ENCODE measurements around the gene TOP2A.

TOP2A gene

DNA sequence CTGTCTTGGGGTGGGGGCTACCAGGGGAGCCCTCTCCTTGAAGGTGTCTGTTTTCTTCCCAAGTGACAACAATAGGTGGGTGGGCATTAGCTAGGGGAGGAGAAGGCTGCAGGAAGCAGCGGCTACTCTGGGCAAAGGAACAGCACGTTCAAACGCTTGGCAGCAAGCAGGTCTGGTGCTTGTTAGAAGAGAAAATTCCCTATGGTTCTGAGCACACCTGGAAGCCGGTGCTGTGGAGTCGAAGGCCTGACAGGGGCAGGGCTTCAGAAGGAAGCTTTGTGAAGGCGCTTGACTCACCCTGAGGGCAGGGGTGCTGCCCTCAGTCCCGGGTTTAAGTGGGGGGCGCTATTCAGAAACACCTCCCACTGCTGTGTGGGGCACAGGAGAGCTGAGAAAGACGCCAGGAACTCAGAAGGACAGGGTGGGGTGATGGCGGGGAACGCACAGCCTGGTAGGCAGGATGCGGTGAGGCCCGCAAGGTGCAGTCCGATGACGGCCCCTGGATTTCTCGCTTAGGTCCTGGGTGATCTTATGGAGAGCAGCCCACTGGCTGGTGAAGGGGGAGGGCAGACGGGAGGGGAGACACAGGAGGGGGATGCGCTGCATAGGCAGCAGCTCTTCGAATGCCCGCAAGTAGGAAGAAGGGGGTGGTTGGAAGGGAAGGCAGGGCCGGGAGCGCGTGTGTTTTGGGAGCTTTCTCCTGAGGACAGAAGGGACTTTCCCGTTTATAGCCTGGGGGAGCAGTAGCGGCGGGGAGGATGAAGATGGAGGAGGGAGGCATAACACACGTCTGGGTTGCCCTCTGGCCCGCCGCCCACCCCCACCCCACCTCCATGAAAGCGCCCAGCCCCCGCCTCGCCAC lies 56.4 kb downstream of the TOP2A start:
- no peak for DNase-seq (ENCODE audit: low spot score)

DNA sequence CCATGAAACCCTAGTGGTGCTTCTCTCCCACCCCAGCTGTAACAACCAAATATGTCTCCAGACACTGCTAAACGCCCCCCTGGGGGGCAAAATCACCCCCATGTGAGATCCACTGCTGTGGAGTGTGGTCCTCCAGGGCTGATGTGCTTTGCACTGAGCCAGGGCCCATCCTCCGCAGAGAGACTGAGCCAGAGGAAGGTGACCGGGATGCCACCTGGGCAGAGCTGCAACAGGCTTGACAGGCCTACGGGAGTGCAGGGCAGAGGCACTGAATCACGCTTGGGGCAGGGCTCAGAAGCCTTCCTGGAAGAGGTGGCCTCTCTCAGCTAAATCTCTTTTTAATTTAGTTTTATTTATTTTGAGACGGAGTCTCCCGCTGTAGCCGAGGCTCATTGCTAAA lies 57.6 kb downstream of the TOP2A start:
- no peak for DNase-seq (ENCODE audit: low spot score)

DNA sequence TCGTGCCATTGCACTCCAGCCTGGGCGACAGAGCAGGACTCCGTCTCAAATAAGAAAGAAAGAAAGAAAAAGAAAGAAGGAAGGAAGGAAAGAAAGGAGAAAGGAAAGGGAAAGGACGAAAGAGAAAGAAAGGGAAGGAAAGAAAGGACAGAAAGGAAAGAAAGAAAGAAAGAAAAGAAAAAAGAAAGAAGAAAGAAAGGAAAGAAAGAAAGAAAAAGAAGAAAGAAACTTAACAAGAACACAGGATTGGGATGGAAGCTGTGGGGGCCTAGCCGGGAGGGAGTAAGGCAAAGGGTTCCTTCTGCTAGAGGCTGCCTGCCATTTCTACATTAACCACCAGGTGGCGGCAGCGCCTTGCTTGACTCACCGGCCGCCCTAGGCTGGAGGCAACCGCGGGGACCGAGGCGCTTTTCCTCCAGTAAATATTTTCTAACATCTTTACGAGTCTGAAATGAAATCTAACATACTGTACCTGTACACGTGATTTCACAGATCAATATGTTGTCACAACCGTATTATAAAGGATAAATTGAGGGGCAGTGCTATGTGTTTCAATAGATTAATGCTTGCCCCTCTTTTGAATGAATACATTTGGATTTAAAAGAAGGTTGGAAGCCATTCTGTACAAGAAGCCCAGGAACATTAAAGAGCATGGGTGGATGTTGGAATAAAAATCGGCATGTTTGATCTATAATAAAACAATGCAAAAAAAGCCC lies 59.2 kb downstream of the TOP2A start:
- peak; percentile 84 for DNase-seq (ENCODE audit: low spot score)

DNA sequence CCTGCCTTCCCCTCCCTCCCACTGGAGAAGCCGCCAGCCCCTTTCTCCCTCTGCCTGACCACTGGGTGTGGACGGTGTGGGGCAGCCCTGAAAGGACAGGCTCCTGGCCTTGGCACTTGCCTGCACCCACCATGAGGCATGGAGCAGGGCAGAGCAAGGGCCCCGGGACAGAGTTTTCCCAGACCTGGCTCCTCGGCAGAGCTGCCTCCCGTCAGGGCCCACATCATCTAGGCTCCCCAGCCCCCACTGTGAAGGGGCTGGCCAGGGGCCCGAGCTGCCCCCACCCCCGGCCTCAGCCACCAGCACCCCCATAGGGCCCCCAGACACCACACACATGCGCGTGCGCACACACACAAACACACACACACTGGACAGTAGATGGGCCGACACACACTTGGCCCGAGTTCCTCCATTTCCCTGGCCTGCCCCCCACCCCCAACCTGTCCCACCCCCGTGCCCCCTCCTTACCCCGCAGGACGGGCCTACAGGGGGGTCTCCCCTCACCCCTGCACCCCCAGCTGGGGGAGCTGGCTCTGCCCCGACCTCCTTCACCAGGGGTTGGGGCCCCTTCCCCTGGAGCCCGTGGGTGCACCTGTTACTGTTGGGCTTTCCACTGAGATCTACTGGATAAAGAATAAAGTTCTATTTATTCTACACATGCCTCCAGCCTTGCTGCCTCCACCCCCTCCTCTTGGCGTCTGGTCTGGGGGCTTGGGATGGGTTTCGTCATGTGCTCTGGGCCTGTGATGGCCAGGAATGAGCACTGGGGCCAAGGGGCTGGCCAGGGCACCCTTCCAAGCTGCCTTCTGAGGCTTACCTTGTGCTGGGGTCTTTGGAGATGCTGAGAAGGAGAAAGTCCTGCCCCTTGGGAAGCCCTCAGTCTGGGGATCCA lies 60.5 kb downstream of the TOP2A start:
- no peak for DNase-seq (ENCODE audit: low spot score)

DNA sequence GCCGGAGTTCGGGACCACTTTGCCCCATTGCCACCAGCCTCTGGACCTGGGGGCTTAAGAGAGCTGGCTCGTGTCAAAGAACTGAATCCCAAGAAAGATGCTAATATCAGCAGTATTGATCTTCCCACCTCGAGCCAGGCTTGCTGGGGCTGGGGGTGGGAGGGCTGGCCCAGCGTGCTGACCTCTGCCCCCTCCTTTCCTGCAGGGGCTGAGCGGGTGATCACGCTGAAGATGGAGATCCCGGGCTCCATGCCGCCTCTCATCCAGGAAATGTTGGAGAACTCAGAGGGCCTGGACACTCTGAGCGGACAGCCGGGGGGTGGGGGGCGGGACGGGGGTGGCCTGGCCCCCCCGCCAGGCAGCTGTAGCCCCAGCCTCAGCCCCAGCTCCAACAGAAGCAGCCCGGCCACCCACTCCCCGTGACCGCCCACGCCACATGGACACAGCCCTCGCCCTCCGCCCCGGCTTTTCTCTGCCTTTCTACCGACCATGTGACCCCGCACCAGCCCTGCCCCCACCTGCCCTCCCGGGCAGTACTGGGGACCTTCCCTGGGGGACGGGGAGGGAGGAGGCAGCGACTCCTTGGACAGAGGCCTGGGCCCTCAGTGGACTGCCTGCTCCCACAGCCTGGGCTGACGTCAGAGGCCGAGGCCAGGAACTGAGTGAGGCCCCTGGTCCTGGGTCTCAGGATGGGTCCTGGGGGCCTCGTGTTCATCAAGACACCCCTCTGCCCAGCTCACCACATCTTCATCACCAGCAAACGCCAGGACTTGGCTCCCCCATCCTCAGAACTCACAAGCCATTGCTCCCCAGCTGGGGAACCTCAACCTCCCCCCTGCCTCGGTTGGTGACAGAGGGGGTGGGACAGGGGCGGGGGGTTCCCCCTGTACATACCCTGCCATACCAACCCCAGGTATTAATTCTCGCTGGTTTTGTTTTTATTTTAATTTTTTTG lies 61.6 kb downstream of the TOP2A start:
- DNase-seq (ENCODE audit: low spot score) = no peak

DNA sequence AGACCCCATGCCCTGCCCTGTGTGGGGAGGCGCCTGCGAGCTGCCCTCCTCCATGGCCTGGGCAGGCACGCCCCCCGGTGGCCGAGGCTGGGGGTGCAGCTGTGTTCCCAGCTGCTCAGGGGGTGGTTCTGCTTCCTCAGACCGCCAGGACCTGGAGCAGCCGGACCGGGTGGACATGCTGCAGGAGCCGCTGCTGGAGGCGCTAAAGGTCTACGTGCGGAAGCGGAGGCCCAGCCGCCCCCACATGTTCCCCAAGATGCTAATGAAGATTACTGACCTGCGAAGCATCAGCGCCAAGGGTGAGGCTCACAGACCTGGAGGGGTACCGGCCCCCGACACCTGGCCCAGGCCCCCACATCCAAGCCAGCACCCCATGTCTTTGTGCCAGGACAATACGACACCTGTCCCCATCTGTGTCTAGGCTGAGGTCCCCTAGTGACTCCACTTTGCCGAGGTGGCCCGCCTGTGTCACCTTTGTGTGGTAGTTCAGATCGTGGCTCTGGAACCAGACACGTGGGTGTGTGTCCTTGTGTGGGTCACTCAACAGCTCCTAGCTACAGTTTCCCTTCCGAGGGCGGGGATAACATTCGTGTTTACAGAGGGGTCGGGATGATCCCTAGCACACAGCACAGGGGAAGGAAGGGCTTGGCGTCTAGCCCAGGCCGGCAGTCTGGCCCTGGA lies 62.4 kb downstream of the TOP2A start:
- no peak for DNase-seq (ENCODE audit: low spot score)

DNA sequence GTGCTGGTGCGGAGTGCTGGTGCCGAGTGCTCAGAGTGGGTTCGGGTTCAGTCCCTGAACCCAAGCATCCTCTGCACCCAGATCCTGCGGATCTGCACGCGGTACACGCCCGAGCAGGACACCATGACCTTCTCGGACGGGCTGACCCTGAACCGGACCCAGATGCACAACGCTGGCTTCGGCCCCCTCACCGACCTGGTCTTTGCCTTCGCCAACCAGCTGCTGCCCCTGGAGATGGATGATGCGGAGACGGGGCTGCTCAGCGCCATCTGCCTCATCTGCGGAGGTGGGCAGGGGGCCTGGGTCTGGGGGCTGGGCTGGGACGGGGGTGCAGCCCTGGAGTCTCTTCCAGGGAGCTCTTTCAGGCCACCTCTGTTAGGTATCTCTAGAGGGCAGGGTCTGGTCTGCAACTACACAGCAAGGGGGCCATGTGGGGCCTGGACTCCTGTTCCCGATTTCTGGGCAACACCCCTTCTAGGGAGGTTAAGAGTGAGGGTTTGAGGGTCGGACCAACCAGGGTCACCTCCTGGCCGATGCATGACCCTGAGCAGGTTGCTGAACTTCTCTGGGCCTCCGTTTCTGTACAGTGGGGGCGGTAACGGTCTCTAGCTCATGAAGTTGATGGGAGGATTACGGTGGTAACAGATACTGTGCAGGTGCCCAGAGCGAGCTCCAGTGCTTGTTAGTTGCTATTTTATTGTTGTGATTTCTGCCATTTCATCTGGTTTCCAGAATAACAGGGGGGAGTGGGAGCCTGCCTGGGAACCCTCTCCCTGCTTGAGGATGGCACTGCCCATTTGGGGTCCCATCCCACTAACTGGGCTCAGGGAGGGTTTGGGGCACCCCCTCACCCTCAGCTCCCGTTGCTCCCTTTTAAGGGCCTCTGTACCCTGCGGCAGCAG lies 63.2 kb downstream of the TOP2A start:
- no peak for DNase-seq (ENCODE audit: low spot score)

- DNase-seq (ENCODE audit: low spot score) = no peak
These were observed 64.8 kb downstream of the TOP2A start for GRCh38 chr17:40352779-40353394.

GRCh38 chr17:40352237-40352778 lies 65.4 kb downstream of the TOP2A start:
- DNase-seq (ENCODE audit: low spot score) = no peak

- DNase-seq (ENCODE audit: low spot score) = no peak
These were observed 66.1 kb downstream of the TOP2A start for GRCh38 chr17:40351359-40352236.

DNA sequence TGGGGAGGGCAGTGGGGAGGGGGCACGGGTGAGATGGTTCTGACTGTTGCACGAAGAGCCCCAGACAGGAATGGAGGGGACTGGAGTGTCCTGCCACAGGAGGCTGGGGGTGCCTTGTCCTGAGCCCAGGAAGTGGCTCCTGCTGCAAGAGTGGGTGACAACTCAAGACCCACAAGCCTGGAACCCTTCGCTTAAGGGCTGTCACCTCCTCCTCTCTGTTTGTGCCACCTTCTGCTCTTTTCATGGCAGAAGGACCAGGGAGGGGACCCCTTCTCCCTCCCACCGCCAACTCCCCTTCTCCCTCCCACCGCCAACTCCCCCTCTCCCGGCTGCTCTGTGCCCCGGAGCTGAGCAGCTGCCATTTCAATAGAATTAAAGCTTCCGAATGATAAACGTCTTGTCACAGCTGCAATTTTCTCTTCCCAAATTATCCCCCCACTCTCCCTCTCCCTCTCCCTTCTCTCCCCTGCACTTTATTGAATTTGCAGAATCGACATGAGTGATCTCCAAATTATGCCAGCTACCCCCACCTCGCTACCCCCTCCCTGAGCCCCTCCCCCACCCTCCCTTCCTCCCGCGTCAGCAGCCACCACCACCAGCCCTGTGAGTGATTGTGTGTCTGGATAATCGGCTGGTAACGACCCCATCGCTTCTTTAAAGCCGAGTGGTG lies 66.9 kb downstream of the TOP2A start:
- no peak for DNase-seq (ENCODE audit: low spot score)

GRCh38 chr17:40349895-40350688 lies 67.6 kb downstream of the TOP2A start:
- DNase-seq (ENCODE audit: low spot score) = no peak

GRCh38 chr17:40349477-40349894 lies 68.2 kb downstream of the TOP2A start:
- no peak for DNase-seq (ENCODE audit: low spot score)

GRCh38 chr17:40348562-40349476 lies 68.9 kb downstream of the TOP2A start:
- no peak for DNase-seq (ENCODE audit: low spot score)

GRCh38 chr17:40348136-40348504 lies 69.6 kb downstream of the TOP2A start:
- DNase-seq (ENCODE audit: low spot score) = no peak
